Activated CD4-positive, alpha-beta T cell treated with anti-CD3 and anti-CD28 coated beads for 4 hours (primary cell): ENCODE data around the gene KRTAP13-4.

ENCODE experiments used
- DNase-seq, 2 donors: peaks; one replicate each; pipeline ENCODE4 v3.0.0-alpha.2; 2020

KRTAP13-4 gene, protein sequence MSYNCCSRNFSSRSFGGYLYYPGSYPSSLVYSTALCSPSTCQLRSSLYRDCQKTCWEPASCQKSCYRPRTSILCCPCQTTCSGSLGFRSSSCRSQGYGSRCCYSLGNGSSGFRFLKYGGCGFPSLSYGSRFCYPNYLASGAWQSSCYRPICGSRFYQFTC

GRCh38 chr21:30430170-30430655, at the start of gene KRTAP13-4:
Gene KRTAP13-4 (plus strand): TSS chr21:30430220. CDS start chr21:30430276, 56 bp downstream.
- DNase-seq = no peak

GRCh38 chr21:30382201-30382600, 47.8 kb upstream of the KRTAP13-4 start:
- no peak for DNase-seq

- DNase-seq = no peak
These were observed 38.5 kb upstream of the KRTAP13-4 start for GRCh38 chr21:30391492-30392025.

- no peak for DNase-seq
These were observed 34.3 kb upstream of the KRTAP13-4 start, which contains the start of gene KRTAP13-1 for GRCh38 chr21:30395731-30396130. Gene KRTAP13-1 (plus strand): TSS chr21:30396031. CDS start chr21:30396087, 56 bp downstream.

DNA sequence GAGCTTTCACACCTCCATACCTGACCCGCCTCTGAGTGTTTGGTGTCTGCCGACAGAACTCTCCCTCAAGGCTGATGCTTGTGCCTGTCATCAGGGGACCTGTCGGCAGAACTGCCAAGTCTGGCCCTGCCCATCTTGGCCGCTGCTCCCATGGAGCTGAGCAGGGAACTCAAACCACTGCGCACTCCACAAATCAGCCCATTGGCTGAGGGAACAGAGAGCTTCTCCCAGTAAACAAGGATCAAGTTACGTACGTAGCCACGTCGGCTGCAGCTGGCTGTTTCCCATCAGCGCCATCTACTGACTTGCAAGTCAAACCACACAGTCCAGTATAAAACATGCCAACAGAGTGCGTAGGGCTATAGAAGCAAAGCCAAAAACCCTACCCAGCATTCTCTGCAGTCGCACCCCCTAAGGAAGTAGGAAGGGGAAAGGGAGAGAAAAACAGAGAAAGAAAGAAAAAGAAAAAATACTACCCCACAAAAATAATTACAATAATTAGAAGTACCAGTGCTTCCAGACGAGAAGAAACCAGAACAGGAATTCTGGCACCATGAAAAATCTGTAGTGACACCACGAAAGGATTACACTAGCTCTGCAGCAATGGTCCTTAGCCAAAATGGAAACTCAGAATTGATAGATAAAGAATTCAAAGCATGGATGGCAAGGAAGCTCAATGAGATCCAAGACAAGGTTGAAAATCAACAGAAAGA, 21.1 kb upstream of the KRTAP13-4 start:
- DNase-seq = no peak

DNA sequence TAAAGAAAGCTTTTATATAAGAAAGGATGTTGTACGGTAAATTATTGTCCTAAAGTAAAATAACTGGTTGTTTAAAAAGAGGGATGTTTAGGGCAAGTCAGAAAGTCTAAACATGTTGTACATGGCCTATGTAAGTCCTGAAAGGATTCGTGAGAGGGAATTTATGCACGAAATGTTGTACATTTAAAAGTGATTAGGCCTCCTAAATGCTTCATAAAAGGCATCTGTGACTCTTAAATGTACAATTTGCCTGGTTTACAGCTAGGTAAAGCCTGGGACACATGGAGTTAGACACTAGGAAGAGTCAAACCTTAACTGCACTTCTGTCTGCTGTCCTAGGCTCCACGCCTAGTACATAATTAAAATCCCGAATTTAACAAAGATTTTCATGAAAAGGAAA, 14.0 kb upstream of the KRTAP13-4 start:
- no peak for DNase-seq

DNA sequence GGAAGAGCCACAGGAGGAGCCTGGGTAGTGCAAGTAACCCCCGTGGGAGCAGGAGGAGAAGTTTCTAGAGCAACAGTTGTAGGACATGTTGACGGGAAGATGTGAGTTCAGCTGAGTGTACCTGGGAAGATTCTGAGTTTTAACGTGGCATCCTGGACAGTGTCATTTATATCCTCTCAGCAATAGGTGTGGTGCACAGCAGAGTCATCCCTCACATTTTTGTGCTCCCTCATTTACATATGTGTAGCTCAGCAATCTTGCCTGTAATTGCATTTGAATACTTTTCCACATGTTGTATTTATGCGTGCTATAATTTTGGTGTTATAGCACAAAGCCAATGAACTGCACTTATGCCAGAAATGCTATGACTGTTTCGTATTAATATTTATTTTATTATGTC, 4.2 kb upstream of the KRTAP13-4 start, which contains the start of gene KRTAP13-3:
Gene KRTAP13-3 (minus strand): TSS at position 101 of the 400 bp plus-strand sequence. CDS start 14 bp downstream, at position 87.
- no peak for DNase-seq

DNA sequence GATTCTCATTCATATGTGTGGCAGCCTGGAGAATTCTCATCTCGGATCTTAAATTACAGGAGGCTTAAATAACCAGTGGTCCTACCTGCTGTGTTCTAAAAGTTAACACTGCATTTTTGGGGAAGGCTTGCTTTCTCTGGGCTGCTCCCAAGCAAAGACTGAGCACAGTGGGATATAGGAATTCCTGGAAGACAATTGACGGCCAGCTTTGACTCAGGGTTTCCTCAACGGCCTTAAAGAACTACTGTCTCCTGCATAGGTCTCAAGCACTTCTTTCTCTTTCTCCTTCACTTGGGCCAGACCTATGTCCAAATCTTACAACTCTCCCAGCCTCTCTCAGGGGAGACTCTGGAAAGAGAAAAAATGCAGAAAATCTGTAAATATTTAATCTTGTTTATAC, 3.3 kb upstream of the KRTAP13-4 start:
- DNase-seq = no peak

DNA sequence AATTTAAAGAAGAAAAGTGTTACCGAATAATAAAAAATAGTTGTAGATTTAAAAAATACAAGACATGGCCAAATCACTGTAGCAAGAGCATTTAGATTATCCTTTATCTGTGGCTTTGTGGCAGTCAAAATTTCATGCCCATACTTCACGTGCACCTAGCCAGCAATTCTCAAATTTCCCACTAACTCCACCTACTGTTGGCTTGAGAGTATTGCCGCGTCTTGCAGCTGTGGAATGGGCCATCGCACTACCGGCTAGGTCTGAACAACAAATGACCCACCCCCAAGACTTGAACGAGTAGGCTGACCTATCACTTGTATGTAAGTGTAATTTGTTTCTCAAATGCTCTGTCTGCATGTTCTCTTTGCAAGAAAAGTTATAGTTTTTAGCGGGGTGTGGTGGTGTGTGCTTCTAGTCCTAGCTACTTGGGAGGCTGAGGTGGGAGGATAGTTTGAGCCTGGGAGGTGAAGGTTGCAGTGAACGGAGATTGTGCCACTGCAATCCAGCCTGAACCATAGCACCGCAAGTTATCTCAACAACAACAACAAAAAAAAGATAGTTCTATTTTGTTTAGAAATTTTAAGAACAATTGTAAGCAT, 4.1 kb downstream of the KRTAP13-4 start:
- no peak for DNase-seq

DNA sequence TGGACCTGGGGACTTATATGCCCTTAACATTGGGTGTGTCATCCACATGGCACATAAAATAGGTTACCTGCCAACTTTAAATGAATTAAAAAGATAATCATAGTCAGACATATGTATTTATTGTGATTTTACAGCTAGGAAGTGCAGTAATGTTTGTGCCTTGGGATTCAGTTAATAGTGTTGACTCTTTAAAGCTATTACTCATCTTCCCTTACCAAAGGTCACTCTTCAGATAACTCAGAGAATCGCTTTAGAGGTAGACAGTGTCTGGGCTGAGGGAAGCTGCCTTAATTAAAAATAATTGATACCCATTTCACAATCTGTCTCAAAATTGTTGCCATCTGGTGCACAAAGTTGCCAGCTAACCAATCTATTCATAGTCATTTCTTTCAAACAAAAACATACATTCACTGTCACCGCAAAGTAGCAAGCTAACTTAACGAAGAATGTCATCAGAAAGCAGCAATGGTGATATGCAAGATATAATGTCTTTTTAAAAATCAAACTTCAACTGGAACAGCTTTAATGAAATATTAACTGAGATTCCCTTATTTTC, 7.1 kb downstream of the KRTAP13-4 start:
- DNase-seq = no peak

DNA sequence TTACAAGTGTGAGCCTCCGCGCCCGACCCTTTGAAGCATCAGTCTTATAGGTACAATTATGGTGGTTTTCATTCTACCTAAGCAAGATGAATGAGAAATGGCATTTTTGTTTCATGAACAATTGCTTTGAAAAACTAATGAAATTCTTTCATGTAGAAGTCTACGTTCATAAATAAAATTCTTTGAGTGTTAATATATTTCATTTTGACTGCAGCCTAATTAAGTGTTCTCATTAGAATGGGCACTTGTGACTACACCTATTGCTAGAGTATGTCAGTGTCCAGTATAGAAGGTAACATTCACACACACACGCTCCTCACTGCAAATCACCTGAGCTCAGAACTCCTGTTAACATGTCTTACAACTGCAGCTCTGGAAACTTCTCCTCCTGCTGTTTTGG, 10.0 kb downstream of the KRTAP13-4 start, which contains the start of gene KRTAP15-1:
Gene KRTAP15-1 (plus strand): TSS at position 301 of the 400 bp plus-strand sequence. CDS start 53 bp downstream, at position 354.
- DNase-seq = no peak

GRCh38 chr21:30443226-30443625, 13.2 kb downstream of the KRTAP13-4 start:
- DNase-seq = no peak

DNA sequence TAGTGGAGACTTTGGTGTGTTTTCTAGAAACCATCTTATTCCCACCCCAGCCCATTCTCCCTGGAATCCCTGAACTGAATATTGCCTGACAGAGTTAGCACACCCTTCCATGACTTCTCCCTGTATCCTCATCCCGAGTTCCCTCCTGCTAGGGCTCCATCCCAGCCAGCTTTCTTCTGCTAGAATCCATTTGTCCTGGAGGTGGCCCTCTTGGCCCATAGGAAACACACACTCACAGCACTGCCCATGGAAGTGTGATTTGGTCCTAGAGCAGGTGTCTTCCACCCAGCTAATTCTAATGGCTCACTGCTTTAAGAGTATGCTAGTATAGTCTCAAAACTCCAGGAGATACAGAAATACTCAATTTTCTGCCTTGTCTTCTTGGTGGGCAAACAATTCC, 14.2 kb downstream of the KRTAP13-4 start:
- no peak for DNase-seq

DNA sequence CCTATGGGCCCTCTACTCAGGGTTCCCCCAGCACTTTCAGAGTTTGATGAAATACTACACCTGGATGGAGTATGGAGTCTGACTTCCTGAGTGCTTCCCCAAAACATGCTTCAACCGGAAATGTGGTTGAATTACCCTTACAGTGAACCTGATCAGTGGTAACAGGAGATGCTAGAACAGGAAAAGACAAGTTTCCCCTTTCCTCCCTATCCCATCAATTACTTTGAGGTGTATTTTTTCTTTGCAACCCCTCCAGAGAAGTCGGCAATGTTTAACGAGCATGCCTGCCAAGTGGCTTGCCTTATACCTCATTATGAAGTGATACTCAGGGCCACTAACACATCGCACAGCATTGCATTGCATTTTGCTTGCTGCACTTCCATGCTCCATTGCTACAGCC, 17.0 kb downstream of the KRTAP13-4 start:
- DNase-seq = no peak

DNA sequence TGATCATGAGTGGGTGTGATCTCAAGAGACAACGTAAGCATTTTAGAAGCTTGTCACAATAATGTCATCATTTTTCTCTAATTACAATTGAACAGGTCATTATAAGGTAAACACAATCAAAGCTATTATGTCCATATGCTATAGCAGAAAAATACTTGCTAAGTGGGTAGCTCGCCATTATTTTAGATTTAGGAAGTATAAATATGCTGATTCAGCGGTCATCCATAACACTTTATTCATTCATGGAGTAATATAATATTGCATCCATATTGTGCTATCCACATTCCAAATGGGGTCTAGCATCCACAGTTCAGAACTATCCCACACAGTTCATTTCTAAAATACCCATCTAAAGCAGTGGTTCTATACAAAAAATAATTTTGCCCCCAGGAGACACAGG, 18.5 kb downstream of the KRTAP13-4 start:
- no peak for DNase-seq

- DNase-seq = no peak
These were observed 33.7 kb downstream of the KRTAP13-4 start for GRCh38 chr21:30463713-30464112.

- DNase-seq = no peak
These were observed 39.1 kb downstream of the KRTAP13-4 start for GRCh38 chr21:30468900-30469714.

DNA sequence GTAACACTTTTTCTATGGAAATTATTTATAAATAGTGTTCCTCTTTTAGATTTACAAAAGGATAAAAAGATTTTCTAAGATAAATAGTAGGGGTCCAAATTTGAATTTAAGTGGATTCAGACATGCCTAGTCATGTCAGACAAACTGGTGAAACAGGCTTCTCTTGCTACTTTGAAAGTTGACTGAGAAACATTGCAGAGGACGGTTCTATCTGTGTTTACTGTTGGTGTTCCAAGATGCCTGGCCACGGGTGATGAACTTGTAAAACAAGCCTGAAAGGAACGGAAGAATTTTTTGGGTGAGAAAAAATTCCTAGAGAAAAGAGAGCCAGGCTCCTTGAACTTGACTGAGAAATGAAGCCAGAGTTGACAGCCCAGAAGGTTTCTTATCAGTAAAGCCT, 48.0 kb downstream of the KRTAP13-4 start:
- no peak for DNase-seq

GRCh38 chr21:30479259-30479658, 49.2 kb downstream of the KRTAP13-4 start:
- no peak for DNase-seq

GRCh38 chr21:30480145-30480544, 50.1 kb downstream of the KRTAP13-4 start, which contains the start of gene KRTAP19-1:
Gene KRTAP19-1 (minus strand): TSS chr21:30480367. CDS start chr21:30480317, 50 bp downstream.
- DNase-seq = no peak
